Daoy (cell line): ENCODE results near the gene CSMD2. TPM values are rescaled to one million over a fixed set of nuclear protein-coding genes. Genes with fewer than 3 reads are reported as not detected.
"Not testable (repeated sequence)": the region's sequence is repeated elsewhere in the genome, so short reads cannot be mapped to it uniquely, and the experiment has no call there.

Experiments used
- DNase-seq: peaks from one replicate; pipeline ENCODE4 v3.0.0-alpha.2; 2015; ENCODE audit warnings: low read depth
- total RNA-seq: library from RNA; depleted of rRNA; stranded (reverse); fragments of >200 nt; shearing (Covaris generic); gene quantifications from 2 replicates; pipeline ENCODE4 v1.2.3, GENCODE V29; 2014

Gene CSMD2
- total RNA-seq, 1 experiment from 2014 or later: 5.0 TPM

DNA sequence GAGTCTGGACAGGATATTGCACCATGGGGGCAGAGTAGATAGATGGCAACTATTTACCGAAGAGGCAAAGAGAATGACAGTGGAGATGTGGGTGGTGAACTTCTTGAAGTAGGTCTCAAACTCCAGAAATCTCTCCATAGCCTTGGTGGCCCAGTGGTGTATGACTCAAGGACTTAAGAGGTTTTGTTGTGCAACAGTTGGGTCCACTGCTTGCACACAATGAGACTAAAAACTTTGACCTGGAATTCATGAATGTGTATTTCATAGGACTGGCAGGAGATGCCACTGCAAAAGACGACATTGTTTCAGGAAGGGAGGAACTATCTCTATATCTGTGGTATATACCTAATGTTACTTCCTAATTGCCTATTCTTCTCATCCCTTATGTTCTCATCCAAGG is 616.7 kb downstream of the CSMD2 start:
- no peak for DNase-seq

DNA sequence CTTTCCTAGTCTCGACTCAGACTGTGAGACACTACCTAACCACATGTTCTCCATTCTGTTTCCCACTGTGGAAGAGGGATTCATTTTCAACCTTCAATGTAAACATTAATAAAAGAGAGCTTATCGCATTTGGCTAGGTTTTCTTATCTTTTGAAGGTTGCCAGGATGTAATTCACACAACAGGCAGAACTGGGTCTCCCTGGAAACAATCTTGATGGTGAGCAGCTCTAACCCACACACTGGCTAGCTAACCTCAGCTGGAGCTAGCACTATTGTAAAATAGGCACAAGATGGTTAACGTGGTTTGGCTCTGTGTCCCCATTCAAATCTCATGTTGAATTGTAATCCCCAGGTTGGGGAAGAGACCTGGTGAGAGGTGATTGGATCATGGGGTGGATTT is 617.5 kb downstream of the CSMD2 start:
- DNase-seq: no peak

DNA sequence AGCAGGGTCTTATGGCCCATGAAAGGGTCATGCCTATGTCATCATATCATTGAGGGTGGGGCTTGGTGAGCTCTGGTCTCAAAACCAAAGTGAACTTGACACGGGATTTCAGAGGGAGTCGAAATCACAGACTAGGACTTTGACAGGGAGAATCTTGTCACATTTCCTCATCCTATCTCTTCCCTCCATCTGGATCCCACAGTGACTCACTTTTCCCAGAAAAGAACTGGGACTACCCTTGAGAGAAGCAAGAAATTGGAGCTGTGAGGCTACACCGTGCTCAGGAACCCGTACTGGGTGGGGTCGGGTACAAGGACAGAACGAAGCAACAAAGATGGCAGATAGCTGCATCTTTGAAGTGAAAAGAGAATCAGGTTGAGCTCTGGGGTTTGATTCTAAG is 623.1 kb downstream of the CSMD2 start:
- DNase-seq: no peak

DNA sequence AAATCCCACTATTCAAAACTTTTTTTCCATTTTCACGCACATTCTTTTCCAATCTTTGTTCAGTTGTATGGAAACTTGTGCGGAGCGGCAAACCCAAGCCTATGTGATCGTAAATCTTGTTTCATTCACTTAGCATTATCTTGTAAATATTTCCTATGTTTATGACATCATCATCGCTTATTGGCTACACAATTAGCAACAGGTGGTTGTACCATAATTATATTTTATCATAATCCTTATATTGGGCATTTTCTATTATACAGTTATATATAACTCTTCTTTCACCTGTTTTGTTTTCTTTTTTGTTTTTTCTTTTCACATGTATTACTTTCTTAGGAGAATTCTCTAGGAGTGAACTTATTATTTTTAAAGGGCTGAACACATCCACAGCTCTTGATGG is 627.1 kb downstream of the CSMD2 start:
- no peak for DNase-seq

DNA sequence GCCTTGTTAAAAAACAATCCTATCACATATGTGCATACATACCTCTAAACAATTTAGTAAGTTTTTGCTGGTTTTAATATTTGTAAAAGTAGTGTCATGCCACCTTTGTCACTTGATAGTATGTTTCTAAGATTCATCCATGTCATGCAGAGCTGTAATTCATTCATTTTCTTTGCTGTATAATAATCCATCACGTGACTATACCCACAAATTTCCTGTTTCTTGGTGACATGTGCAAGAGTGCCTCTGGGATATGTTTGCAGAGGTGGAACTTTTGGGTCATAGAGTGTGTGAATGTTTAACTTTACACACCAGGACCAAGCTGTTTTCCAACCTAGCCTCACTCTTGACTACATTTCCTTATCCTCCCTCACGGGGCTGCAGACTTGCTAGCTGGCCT is 629.7 kb downstream of the CSMD2 start:
- DNase-seq: no peak

DNA sequence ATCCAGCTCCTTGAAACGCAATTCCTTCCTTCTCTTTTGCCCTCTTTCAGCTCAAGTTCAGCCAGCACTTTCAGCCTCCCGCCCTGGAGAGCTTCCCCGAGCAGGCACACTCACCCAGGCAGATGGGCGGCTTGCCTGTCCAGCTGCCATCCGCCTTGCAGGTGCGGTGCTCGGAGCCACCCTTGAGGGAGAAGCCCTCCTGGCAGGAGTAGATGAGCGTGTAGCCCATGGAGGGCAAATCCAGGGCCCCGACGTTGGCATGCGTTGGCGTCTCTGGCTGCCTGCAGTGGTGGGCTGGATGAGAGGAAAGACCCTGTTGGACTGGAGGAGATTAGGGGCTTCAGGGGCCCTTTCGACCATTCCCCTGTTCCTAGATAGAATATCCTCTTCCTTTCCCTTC is 632.1 kb downstream of the CSMD2 start:
- DNase-seq: no peak

DNA sequence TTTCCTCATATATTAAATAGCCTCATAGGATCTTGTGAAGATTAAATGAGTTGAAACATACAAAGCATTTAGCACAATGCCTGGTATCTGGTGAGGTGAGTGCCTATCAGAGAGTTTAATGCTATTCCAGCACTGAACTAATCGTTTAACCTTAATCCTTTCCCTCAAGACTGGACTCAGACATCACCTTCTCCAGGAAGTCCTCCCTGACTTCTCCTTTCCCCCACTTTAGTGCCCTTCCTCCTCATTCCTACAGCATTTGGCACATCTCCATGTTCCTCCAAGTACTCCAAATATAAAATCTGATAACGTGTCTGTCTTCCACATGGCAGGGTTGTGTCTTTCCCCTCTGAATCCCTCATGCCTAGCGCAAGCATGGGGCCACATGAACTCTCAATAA is 632.8 kb downstream of the CSMD2 start:
- DNase-seq: no peak

DNA sequence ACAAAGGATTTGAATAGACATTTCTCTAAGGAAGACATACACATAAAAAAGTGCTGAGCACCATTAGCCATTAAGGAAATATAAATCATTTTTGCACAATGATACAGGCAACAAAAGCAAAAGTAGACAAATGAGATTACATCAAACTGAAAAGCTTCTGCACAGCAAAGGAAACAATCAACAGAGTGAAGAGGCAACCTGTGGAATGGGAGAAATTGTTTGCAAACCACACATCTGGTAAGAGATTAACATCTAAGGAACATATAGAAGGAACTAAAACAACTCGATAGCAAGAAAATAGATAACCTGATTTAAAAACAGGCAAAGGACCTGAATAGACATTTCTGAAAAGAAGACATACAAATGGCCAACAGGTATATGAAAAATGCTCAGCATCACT is 635.1 kb downstream of the CSMD2 start:
- DNase-seq: no peak

DNA sequence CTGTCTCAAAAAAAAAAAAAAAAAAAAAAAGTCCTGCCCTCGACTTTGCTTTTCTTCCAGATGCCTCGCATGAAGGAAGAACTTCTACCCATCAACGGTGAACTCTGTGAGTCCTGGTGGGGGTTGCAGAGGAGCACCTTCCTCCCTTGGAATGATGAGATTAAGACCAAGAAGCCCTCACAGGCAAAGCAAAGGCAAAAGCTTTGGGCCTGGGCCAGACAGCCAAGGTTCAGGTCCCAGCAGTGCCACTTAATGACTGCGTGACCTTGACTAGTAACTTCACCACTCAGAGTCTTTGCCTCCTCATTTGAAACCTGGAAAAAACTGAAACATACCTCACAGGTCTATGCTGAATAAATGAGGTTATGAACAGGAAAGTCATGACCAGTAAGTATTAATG is 637.1 kb downstream of the CSMD2 start:
- DNase-seq: no peak

DNA sequence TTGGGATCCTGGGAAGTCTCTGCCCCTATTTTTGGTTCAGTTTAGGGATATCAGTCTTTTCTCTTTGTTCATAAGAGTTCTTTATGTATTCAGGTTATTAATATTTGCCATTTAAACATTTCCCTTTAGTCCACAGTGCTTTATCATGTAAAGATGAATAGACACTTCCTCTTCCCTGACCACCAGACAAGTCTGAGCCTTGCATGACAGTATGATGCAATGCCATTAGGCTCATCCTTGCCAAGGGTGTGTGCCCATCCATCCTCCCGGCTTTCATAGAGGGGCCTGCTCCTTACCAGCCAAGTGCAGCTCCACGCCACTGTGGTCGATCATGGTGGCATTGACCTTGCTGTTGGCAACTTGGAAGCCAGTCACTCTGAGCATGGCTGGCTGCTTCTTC is 640.4 kb downstream of the CSMD2 start:
- DNase-seq: no peak

DNA sequence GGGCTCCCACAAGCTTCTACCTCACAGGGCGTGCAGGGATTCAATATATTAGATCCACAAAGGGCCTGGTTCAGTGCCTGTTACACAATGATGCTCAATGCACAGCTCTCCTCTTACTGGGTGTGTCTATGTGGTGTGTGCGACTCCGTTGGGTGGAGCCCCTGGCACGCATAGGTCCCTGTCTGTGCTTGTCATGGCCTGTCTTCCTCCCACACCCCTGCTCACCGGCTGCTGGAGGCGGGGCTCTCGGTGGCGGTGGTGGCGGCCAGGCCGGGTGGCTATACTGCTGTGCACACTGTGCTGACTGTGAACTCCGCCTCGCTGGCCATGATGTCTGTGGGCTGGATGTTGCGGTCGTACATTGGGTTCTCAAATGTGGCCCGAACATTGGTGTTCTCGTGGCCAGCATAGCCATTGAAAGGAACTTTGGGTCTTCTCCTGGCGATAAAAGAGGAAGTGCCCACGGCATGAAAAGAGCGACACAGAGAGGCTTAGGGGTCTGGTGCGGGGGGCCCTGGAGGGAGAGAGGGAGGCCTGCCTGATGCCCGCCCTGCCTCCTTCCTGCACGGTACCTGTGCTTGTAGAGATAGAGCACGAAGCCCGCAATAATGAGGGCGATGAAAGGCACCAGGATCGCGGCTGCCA is 645.7 kb downstream of the CSMD2 start:
- no peak for DNase-seq

DNA sequence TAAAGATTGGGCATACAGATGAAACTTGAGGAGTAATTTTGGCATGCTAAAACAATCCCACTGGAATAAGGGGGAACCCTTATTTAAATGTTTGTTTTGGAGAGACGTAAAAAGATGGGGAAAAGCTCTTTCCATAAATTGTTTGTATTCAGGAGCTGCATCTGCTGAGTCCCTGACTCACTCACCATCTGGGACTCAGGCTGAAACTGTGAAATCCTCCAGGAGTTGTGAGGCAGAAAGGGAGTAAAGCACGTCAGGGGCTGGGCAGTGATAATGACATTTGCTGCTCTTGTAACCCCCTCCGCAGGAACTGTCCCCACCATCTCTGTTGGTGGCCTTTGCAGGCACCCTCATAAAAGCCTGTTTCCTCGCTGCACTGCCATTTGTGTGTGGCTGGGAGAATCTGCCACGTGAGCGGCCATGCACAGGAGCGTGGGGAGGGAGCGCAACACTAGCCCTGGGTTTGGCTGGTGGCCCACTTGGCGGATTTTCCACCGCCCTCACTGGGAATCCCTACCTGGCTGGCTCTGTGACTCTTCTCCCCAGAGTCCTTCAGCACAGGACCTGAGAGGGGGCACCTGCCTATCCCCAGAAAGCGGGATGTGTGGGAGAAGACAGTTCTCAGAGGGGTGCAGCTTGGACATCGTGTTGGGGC is 647.3 kb downstream of the CSMD2 start:
- no peak for DNase-seq

DNA sequence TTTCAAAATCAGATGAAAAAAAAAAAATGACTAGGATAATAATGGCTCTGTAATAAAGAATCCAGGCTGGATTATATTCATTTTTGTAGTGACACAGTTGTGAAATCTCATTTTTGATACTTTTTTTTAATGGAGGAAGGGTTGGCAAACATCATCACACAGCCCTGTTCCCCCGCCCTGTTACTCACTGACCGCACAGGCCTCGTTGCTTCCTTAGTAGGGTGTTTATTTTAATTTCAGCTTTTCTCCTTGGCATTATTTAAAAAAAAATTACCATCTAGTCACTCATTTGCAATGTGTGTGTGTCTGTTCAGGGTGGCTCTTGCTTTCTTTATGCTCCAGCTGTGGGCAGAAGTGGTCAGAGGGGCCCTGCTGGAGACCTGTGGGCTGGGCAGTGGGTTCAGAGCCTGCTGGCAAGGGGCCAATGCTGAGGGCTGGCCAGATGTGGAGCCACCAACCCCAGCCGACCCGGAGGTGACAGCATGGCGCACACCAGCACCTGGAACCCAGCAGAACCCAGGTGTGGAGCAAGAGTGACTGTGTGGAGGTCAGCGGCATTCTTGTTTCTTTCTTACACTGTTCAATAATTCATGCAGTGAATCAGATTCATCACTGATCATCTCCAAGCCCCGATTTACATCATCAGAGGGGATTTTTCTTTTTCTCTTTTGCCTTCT is 648.0 kb downstream of the CSMD2 start:
- no peak for DNase-seq

DNA sequence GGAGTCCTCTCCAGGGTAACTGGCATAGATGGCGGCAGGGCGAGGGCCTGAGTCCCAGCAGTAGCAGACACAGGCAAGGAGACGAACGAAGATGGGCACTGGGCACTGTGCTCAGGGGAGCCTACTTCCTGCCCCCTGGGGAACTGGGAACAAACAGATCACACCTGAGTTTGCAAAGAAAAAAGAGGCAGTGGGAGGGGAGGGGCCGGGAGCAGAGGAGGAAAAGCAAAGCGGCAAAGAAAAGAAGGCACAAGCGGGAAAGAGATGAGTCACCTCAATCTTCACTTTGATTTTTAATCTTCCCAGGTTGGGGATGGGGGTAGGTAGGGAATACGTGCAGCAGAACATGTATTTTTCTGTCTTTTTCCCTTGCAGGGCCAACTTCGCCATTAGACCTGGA is 648.6 kb downstream of the CSMD2 start:
- DNase-seq: no peak

DNA sequence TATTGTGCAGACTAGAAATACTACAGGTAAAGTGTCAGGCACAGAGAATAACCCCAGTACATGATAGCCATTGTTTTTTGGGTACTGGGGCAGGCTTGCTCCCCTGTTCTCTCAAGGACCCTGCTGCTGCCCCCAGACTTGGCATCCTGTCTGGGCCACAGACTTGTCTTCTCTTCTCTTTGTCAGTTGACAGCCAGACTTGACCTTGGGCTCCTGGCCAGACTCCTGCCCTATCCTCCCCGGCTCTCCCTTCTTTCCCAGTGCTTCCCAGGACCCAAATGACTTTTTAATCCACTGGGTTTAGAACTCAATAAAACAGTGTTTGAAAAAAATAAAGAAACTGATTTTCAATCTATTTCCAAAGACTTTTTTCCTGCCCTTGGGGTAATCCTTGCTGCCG is 649.4 kb downstream of the CSMD2 start:
- no peak for DNase-seq

DNA sequence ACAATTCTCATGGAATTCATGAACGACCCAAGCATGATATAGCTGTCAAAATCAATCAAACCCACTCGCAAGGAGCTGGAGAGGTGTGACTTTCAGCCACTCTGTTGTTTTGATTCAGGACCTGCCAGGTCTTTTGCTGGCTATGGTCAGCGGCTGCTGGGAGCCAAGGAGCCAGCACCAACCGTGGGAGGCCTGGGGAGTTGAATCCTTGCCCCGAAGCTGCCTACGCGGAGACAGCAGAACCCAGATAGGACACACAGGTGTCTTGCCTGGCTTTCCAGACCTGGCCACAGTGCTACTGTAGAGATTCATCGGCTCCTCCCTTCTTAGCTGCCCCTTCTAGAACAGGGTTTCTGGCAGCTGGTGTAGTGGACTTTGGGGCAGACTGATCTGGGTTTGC is 649.9 kb downstream of the CSMD2 start:
- no peak for DNase-seq

DNA sequence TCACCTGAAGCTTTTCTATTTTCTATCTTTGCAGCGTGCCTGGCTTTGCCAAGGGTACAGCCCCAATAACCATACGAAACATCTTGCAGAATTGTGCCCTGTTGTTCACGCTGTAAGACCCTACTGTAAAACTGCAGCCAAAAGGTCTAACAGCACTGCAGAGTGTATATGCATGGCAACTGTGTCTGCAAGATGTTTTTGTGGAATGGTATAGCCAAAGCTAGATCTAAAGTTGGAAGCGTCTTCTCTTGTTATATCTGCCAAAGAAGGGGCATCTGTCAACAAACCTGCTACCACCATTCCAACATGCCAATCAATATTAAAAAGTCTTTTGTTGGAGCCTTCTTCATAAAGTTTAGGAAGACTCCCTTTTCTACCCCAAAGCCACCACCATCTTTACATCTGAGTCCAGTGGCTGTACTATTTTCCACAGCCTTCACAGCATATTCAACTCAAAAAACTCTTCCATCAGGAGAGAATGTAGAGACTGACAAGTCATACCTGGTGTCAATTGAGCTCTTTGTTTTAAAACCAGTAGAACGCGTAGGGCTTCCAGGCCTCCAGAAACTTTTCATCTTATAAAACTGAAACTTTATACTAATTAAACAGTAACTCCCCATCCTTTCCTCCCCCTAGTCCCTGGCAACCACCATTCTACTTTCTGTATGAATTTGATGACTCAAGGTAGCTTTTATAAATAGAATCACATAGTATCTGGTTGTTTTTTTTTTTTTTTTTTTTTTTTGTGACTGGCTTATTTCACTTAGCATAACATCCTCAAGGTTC is 652.6 kb downstream of the CSMD2 start:
- no peak for DNase-seq

DNA sequence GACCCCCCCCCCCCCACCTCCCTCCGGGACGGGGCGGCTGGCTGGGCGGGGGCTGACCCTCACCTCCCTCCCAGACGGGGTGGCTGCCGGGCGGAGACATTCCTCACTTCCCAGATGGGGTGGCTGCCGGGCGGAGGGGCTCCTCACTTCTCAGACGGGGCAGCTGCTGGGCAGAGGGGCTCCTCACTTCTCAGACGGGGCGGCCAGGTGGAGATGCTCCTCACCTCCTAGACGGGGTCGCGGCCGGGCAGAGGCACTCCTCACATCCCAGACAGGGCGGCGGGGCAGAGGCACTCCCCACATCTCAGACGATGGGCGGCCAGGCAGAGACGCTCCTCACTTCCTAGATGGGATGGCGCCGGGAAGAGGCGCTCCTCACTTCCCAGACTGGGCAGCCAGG is 655.8 kb downstream of the CSMD2 start:
- DNase-seq: not testable (repeated sequence)

DNA sequence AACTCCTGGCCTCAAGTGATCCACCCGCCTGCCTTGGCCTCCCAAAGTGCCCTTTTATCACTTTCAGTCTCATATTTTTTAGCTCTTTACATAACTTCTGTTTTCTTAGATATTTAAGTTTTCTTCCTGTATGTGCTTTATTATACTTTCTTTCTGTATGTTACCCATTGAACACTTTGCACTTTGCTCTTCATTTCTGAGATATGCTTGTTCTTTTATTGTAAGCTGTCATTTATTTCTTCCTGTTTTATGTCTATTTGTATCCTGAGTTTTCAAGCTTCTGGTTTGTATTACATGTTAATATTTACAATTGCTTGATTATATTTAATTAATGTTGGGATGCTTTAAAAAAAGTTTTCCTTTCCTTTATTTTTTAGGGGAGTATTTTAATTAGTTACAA is 656.9 kb downstream of the CSMD2 start:
- DNase-seq: no peak

DNA sequence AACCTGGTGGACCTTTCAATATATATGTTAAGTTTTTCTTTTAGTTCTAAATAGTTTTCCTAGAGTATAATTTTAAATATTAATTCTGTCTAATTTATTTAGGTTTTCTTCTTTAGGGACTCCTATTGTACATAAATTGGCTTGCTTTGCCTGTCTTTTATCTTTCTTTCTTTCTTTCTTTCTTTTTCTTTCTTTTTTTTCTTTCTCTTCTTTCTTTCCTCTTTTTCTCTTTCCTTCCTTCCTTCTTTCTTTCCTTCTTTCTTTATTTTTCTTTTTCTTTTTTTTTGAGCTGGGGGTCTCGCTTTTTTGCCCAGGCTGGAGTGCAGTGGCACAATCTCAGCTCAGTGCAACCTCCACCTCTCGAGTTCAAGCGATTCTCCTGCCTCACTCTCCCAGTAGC is 657.4 kb downstream of the CSMD2 start:
- no peak for DNase-seq

DNA sequence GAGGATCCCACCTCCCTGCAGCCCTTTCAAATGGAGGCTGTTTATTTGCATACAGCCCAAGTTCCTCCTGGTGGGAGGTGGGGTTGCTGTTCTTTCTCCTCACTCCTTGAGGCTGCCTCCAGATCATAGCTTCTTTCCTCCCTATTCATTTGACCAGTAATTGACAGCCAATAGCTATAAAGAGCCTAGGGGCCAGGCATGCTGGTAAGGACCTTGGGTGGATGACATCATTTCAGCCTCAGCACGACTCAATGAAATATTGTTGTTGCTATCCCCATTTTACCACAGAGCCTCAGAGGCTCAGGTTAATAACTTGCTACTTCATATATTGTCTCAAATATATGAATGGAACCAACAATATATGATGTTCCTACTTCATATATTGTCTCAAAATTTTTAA is 661.5 kb downstream of the CSMD2 start:
- DNase-seq: no peak

DNA sequence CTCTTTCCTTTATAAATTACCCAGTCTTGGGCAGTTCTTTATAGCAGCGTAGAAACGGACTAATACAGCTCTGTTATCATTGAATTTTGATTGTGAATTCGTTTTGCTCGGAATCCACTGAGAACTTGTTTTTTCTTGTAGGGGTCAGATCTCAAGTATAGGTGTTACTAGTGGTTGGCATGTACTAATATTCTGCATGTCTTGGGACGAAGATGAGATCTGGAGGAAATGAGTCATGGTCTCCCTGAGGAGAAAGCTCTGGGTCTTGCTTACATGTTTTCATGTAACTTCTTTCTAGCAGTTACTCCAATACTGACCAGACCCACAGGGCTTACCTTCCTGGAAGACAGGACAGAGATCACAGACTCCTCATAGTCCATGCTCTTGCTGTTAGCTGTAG is 662.3 kb downstream of the CSMD2 start:
- no peak for DNase-seq

DNA sequence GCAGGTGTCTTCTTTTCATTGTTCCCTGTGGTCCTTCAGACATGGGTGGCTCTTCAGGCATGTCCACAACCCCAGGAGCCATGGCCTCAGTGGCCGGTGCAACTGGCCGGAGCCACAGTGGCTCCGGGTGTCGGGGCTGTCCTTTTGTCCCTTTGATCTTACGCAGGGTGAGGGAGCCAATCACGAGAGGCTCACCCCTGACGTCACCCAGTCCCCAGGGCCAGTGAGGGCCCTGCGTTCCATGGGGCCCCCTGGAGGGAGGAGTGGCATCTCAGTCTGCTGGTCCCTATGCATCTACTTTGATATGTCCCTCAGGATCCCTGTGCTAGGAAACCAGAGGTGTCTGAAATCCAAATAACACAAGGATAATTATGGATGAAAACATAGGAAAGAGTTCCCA is 663.3 kb downstream of the CSMD2 start:
- DNase-seq: no peak
